GM12892 (cell line): Measurements from ENCODE around the gene LEKR1.

Experiments used
- POLR2A ChIP-seq: IDR thresholded peaks from 2 replicates; pipeline ENCODE4 v1.6.1; 2011; ENCODE audit warnings: low read depth, low read length, control low read depth
- POLR2AphosphoS5 ChIP-seq: IDR thresholded peaks from 2 replicates; pipeline ENCODE4 v1.6.1; 2011; ENCODE audit warnings: low read depth, low read length, control low read depth
- TAF1 ChIP-seq: IDR thresholded peaks from 2 replicates; pipeline ENCODE4 v1.6.1; 2011; ENCODE audit warnings: low read depth, mild to moderate bottlenecking, control low read depth, low read length, borderline replicate concordance

DNA sequence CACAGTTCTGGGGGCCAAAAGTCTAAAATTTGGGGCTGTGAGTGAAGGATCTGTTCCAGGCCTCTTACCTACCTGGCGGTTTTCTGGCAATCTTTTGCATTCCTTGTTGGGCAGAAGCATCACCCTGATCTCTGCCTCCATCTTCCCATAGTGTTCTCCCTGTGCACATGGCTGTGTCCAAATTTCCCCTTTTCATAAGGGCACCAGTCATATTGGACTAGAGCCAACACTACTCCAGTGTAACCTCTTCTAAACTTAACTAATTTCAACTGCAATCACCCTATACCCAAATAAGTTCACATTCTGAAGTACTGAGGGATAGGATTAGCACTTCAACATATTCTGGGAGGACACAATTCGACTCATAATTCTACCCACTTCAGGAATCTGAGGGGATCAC lies 248.8 kb downstream of the LEKR1 start:
- TF ChIP-seq POLR2A = no peak
- TF ChIP-seq POLR2AphosphoS5 = no peak
- TF ChIP-seq TAF1 = no peak
